ENCODE data around the gene PCLO. TPM values are rescaled to one million over a fixed set of nuclear protein-coding genes. Genes with fewer than 3 reads are reported as not detected.

The PCLO gene
- total and polyA plus RNA-seq, 9 of the 15 experiments (the other 6 are each of a cell fraction or from before 2014, with no cell fraction given): under 0.01 to 0.01 TPM; not detected in 7

- no peak overlapping the region for H3K4me3 ChIP-seq
- H3K9me3 ChIP-seq (replicated peaks; ENCODE audit: control insufficient read depth, insufficient read depth, low read depth, low read length): no peaks in the 10 kb centered on the region; the same call in 1 of the 2 replicates
- H3K27ac ChIP-seq (ENCODE audit: extremely low read depth, low read depth, low read length): no peak overlapping the region
- H3K79me2 ChIP-seq (ENCODE audit: control insufficient read depth, insufficient read depth, low read length): no peaks in the 10 kb centered on the region
- TF ChIP-seq NBN (IDR thresholded peaks at IDR 0.05; ENCODE audit: low read depth) (no peak), ZC3H8 (IDR thresholded peaks at IDR 0.05) (no peak), E4F1 (CRISPR knock-in tag; IDR thresholded peaks at IDR 0.05; ENCODE audit: borderline replicate concordance) (no peak), ZNF324 (CRISPR knock-in tag; IDR thresholded peaks at IDR 0.05) (no peak), ARID1B (IDR thresholded peaks at IDR 0.05) (no peak), NEUROD1 (IDR thresholded peaks at IDR 0.05; ENCODE audit: borderline replicate concordance, low read depth, low read length, partially characterized antibody) (no peak), TCF3 (CRISPR knock-in tag; IDR thresholded peaks at IDR 0.05) (no peak)
- TF ChIP-seq, protein P1, sequence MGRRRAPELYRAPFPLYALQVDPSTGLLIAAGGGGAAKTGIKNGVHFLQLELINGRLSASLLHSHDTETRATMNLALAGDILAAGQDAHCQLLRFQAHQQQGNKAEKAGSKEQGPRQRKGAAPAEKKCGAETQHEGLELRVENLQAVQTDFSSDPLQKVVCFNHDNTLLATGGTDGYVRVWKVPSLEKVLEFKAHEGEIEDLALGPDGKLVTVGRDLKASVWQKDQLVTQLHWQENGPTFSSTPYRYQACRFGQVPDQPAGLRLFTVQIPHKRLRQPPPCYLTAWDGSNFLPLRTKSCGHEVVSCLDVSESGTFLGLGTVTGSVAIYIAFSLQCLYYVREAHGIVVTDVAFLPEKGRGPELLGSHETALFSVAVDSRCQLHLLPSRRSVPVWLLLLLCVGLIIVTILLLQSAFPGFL (CRISPR knock-in tag; IDR thresholded peaks at IDR 0.05): no peak
- no peak for ATAC-seq
- no peak for DNase-seq (ENCODE audit: extremely low read depth in 1 of 4, low spot score in 3 of 4)
- no peaks in the 10 kb centered on the region for H3K36me3 ChIP-seq (ENCODE audit: control insufficient read depth, insufficient read depth, low read length)
- no peak for FAIRE-seq
- 0% methylated on average over 1 of the region's 1 CpG for WGBS (ENCODE audit: insufficient coverage, low coverage, missing lambda C conversion rate)
- in situ Hi-C loops (cut with MboI) (no loop called here), intact Hi-C loops (cut with micrococcal nuclease) (no loop called here)
- POLR2A ChIA-PET: no interaction called here
- no peak overlapping the region for H2AFZ ChIP-seq (ENCODE audit: low read depth, low read length)
- no TSS peak for BruUV-seq (replicated peaks)
- no peaks in the 10 kb centered on the region for H3K4me1 ChIP-seq (replicated peaks in 1 of 2; ENCODE audit: control insufficient read depth in 2 of 2, insufficient read depth in 2 of 2, low read length in 2 of 2)
- no peak overlapping the region for H3K9ac ChIP-seq (ENCODE audit: insufficient read depth in 1 of 2, low read depth in 2 of 2, low read length in 2 of 2)
- CTCF ChIA-PET (ENCODE audit: low intra/inter-chr PET ratio): no interaction called here
- H3K9me1 ChIP-seq (ENCODE audit: control insufficient read depth, insufficient read depth, low read length): no peaks in the 10 kb centered on the region
- H3K4me2 ChIP-seq (ENCODE audit: insufficient read depth, low read length): no peak overlapping the region
- no peaks in the 10 kb centered on the region for H4K20me1 ChIP-seq (replicated peaks; ENCODE audit: control insufficient read depth, insufficient read depth, low read length)
- no peaks in the 10 kb centered on the region for H3K27me3 ChIP-seq (ENCODE audit: control insufficient read depth in 2 of 2, insufficient read depth in 2 of 2, low read length in 2 of 2)
Measured at GRCh38 chr7:83054472-83054871, 108.2 kb downstream of the PCLO start.
